Measurements from ENCODE around the gene CBLC. TPM values are rescaled to one million over a fixed set of nuclear protein-coding genes. Genes with fewer than 3 reads are reported as not detected.
A peak's percentile ranks its signal among the peaks of the same experiment; 100 is the strongest.
"Not testable (repeated sequence)": the region's sequence is repeated elsewhere in the genome, so short reads cannot be mapped to it uniquely, and the experiment has no call there.

CBLC gene
- total and polyA plus RNA-seq, 2 donors (not counting 1 experiment from before 2014, with no cell fraction given), result not detected

DNA sequence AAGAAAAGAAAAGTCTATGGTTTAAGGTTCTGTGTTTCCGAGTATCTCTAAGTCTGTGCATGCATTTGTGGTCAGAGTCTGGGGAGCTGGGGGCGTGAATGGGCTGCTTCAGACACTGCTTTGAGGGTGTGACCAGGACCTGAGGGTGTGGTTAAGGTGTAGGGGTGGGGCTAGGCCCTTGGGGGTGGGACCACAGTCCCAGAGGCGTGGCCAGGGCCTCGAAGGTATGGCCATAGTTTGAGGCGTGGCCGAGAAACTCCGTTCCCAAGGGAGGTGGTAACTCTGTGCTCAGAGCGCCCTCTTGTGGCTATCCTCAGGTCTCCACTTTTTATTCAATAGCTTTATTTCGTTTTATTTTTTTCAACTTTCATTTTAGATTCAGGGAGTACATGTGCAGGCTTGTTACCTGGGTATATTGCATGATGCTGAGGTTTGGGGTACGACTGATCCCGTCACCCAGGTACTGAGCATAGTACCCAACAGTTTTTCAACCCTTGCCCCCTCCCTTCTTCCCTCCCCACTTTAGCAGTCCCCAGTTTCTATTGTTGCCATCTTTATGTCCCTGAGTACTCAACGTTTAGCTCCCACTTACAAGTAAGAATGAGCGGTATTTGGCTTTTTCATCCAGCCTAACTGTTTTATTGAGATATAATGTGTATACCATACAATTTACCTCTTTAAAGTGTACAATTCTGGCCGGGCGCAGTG lies 7.0 kb upstream of the CBLC start:
- WGBS (ENCODE audit: insufficient coverage), result 0% methylated on average over 5 of the region's 15 CpGs
- peak overlapping the region; percentile 66 for H3K4me2 ChIP-seq (replicated peaks; ENCODE audit: low read depth, low read length, poor library complexity, severe bottlenecking)
- H3K4me1 Mint-ChIP-seq, result peaks cover 28% of the 10 kb centered on the region
- H3K36me3 ChIP-seq (replicated peaks in 1 of 2; ENCODE audit: control extremely low read depth in 1 of 2, control insufficient read depth in 1 of 2, extremely low read depth in 1 of 2, insufficient read depth in 2 of 2, low read length in 1 of 2), result no peaks in the 10 kb centered on the region
- H3K27ac ChIP-seq (ENCODE audit: low read length in 2 of 2), result no peak overlapping the region
- peaks cover 8 to 20% of the 10 kb centered on the region in 2 donors for H3K4me1 ChIP-seq (ENCODE audit: control insufficient read depth in 2 of 2, insufficient read depth in 2 of 2, low read length in 2 of 2)
- peak overlapping the region in 3 of 5 experiments; percentile 8 to 32 (median 18) for H3K4me3 ChIP-seq (ENCODE audit: control extremely low read depth in 1 of 5, extremely low read depth in 1 of 5, insufficient read depth in 1 of 5, low read depth in 2 of 5, low read length in 4 of 5)
- peak; percentile 100 for ATAC-seq (ENCODE audit: low read depth)
- peak overlapping the region; percentile 48 for H2AFZ ChIP-seq (ENCODE audit: insufficient read depth, low read depth, low read length, poor library complexity, severe bottlenecking)
- POLR2A ChIA-PET, result interaction anchor here (0.5 to 2.3 kb wide), 10 partner anchors 10 to 1157 kb away, joined by 3 to 65 read pairs (median 4); partner anchors contain the start of genes BCL3 and TOMM40
- H4K20me1 ChIP-seq (ENCODE audit: control insufficient read depth, insufficient read depth, low read length, poor library complexity, severe bottlenecking), result no peaks in the 10 kb centered on the region
- H3K9me3 ChIP-seq (ENCODE audit: control extremely low read depth in 1 of 3, control insufficient read depth in 2 of 3, insufficient read depth in 1 of 3, low read length in 2 of 3), result peaks cover 0 to 4% (median 3%) of the 10 kb centered on the region in 3 donors
- peak; percentile 98 for DNase-seq
- peaks cover 8% of the 10 kb centered on the region for H3K9me3 Mint-ChIP-seq (ENCODE audit: insufficient read depth)
- CTCF ChIA-PET, result interaction anchor here (0.6 to 14.8 kb wide), 37 partner anchors 9 to 1257 kb away, joined by 3 to 591 read pairs (median 4); partner anchors contain the start of genes BCL3, BLOC1S3, CLPTM1 and NECTIN2
- peak overlapping the region; percentile 74 for H3K27ac Mint-ChIP-seq
- no peaks in the 10 kb centered on the region for H3K27me3 ChIP-seq (replicated peaks in 1 of 4; ENCODE audit: control extremely low read depth in 1 of 4, control insufficient read depth in 3 of 4, insufficient read depth in 4 of 4, low read length in 3 of 4)
- H3K4me3 Mint-ChIP-seq, result peak overlapping the region; percentile 63
- TF ChIP-seq EZH2 (IDR thresholded peaks at IDR 0.05; ENCODE audit: borderline replicate concordance, insufficient read depth, low read depth, low read length, poor library complexity, severe bottlenecking) (no peak), CTCF (IDR thresholded peaks at IDR 0.05) (peak; percentile 76)
- H3K27me3 Mint-ChIP-seq, result no peaks in the 10 kb centered on the region
- H3K79me2 ChIP-seq (ENCODE audit: control insufficient read depth, insufficient read depth, low read length), result no peaks in the 10 kb centered on the region
- peak overlapping the region; percentile 30 for H3K9ac ChIP-seq (ENCODE audit: low read length)
- intact Hi-C loops (cut with micrococcal nuclease), result loop anchor here (1.0 to 10.0 kb wide), 7 partner anchors 17 to 182 kb away; partner anchors contain the start of genes BCL3 and NECTIN2

DNA sequence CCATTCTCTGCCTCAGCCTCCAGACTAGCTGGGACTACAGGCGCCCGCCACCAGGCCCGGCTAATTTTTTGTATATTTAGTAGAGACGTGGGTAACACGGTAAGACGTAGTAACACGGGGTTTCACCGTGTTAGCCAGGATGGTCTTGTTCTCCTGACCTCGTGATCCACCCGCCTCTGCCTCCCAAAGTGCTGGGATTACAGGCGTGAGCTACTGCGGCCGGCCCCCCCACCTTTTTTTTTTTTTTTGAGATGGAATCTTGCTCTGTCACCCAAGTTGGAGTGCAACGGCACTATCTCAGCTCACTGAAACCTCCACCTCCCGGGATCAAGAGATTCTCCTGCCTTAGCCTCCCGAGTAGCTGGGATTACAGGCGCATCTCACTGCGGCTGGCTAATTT lies 5.5 kb upstream of the CBLC start:
- not testable (repeated sequence) for H3K4me2 ChIP-seq (replicated peaks; ENCODE audit: low read depth, low read length, poor library complexity, severe bottlenecking); H3K79me2 ChIP-seq (ENCODE audit: control insufficient read depth, insufficient read depth, low read length); H4K20me1 ChIP-seq (ENCODE audit: control insufficient read depth, insufficient read depth, low read length, poor library complexity, severe bottlenecking); H3K27ac ChIP-seq (ENCODE audit: low read length in 2 of 2); H3K4me3 Mint-ChIP-seq; DNase-seq; H3K4me3 ChIP-seq (ENCODE audit: control extremely low read depth in 1 of 5, extremely low read depth in 1 of 5, insufficient read depth in 1 of 5, low read depth in 2 of 5, low read length in 4 of 5); H3K9ac ChIP-seq (ENCODE audit: low read length); ATAC-seq (ENCODE audit: low read depth); H2AFZ ChIP-seq (ENCODE audit: insufficient read depth, low read depth, low read length, poor library complexity, severe bottlenecking); H3K9me3 Mint-ChIP-seq (ENCODE audit: insufficient read depth); H3K27me3 ChIP-seq (replicated peaks in 1 of 4; ENCODE audit: control extremely low read depth in 1 of 4, control insufficient read depth in 3 of 4, insufficient read depth in 4 of 4, low read length in 3 of 4); H3K27ac Mint-ChIP-seq; H3K9me3 ChIP-seq (ENCODE audit: control extremely low read depth in 1 of 3, control insufficient read depth in 2 of 3, insufficient read depth in 1 of 3, low read length in 2 of 3); H3K27me3 Mint-ChIP-seq; H3K36me3 ChIP-seq (replicated peaks in 1 of 2; ENCODE audit: control extremely low read depth in 1 of 2, control insufficient read depth in 1 of 2, extremely low read depth in 1 of 2, insufficient read depth in 2 of 2, low read length in 1 of 2)
- 94% methylated on average over 14 of the region's 18 CpGs for WGBS (ENCODE audit: insufficient coverage)
- POLR2A ChIA-PET, result interaction anchor here (2.3 kb wide), 1 partner anchor 48 kb away, joined by 34 read pairs; no protein-coding TSS in a partner anchor
- intact Hi-C loops (cut with micrococcal nuclease), result loop anchor here (5.0 to 10.0 kb wide), 2 partner anchors 73 to 180 kb away; partner anchors contain the start of gene NECTIN2
- H3K4me1 ChIP-seq (ENCODE audit: control insufficient read depth in 2 of 2, insufficient read depth in 2 of 2, low read length in 2 of 2), result peaks cover 8 to 20% of the 10 kb centered on the region in 2 donors
- CTCF ChIA-PET, result interaction anchor here (0.7 to 14.8 kb wide), 9 partner anchors 12 to 458 kb away, joined by 3 to 591 read pairs (median 19); no protein-coding TSS in a partner anchor
- H3K4me1 Mint-ChIP-seq, result peaks cover 28% of the 10 kb centered on the region

All from B cell (primary cell).